Esophagus muscularis mucosa (tissue), 4 donors: Measurements from ENCODE around the gene FCHO1. TPM values are rescaled to one million over a fixed set of nuclear protein-coding genes. Genes with fewer than 3 reads are reported as not detected.
"Not testable (repeated sequence)": the region's sequence is repeated elsewhere in the genome, so short reads cannot be mapped to it uniquely, and the experiment has no call there.

Experiments
- DNase-seq: peaks from one replicate; pipeline ENCODE4 v3.0.0-alpha.2; 2017; ENCODE audit errors: extremely low spot score
- H3K27ac ChIP-seq, 4 donors: fragments of 200-600 bp; sonication (generic); replicated peaks in 1 of 4; 1 replicate in 3 of 4; 2 replicates in 1 of 4; pipeline ENCODE4 v1.5.1; 2016 to 2019; ENCODE audit warnings: mild to moderate bottlenecking in 1 of 4
- H3K27me3 ChIP-seq, 4 donors: fragments of 200-600 bp; sonication (generic); one replicate each; pipeline versions ENCODE4 v1.5.1 to v1.6.0; 2016 to 2019
- H3K36me3 ChIP-seq, 4 donors: fragments of 200-600 bp; sonication (generic); one replicate each; pipeline ENCODE4 v1.5.1; 2016 to 2019
- H3K4me1 ChIP-seq, 4 donors: fragments of 200-600 bp; sonication (generic); one replicate each; pipeline ENCODE4 v1.5.1; 2016 to 2019
- H3K4me3 ChIP-seq, 4 donors: fragments of 200-600 bp; sonication (generic); 1 replicate in 2 of 4; 2 replicates in 2 of 4; pipeline ENCODE4 v1.5.1; 2016 to 2019; ENCODE audit warnings: mild to moderate bottlenecking in 4 of 4, moderate library complexity in 1 of 4
- H3K9me3 ChIP-seq, 4 donors: fragments of 200-600 bp; sonication (generic); 1 replicate in 3 of 4; 2 replicates in 1 of 4; pipeline ENCODE4 v1.5.1; 2016 to 2019
- CTCF ChIP-seq, 3 experiments: fragments of 200-600 bp in 2 of 3; fragments of 450-650 bp in 1 of 3; sonication (generic) in 2 of 3; IDR thresholded peaks; one replicate each; pipeline ENCODE4 v1.5.1; 2017 to 2019; ENCODE audit warnings: antibody characterized with exemption in 3 of 3, mild to moderate bottlenecking in 2 of 3, moderate library complexity in 1 of 3
- EP300 ChIP-seq: sonication (generic); formaldehyde crosslinking; IDR thresholded peaks from one replicate; pipeline ENCODE4 v1.6.1; 2017; ENCODE audit warnings: antibody characterized with exemption
- POLR2A ChIP-seq: fragments of 450-650 bp; IDR thresholded peaks from one replicate; pipeline ENCODE4 v1.6.1; 2017; ENCODE audit warnings: antibody characterized with exemption, moderate library complexity, mild to moderate bottlenecking, low read depth
- POLR2AphosphoS5 ChIP-seq, 2 donors: sonication (generic); formaldehyde crosslinking; IDR thresholded peaks; one replicate each; pipeline ENCODE4 v1.6.1; 2017; ENCODE audit warnings: antibody characterized with exemption in 2 of 2
- WGBS: methylation state at CpG from one replicate; pipeline ENCODE4 v1.1.5; 2018; 5-methylcytosine and 5-hydroxymethylcytosine counted together
- intact Hi-C: fragments of 100-400 bp; cut with DNase I; formaldehyde crosslinking; loops from one replicate; pipeline ENCODE4 v1.15.1; 2023
- total RNA-seq, 4 donors: library from RNA; depleted of rRNA; stranded (reverse); fragments of >200 nt; gene quantifications; one replicate each; pipeline versions ENCODE4 v1.1.0 to v1.2.1, GENCODE V29; 2016

The FCHO1 gene
- total RNA-seq, 4 donors from 2014 or later, result 1.6 to 2.9 (median 1.9) TPM

- 57% methylated on average over 11 of the region's 11 CpGs for WGBS
- no peaks in the 10 kb centered on the region for H3K36me3 ChIP-seq
- no peak overlapping the region for H3K4me3 ChIP-seq
- H3K4me1 ChIP-seq, result peaks cover 0 to 9% (median 5%) of the 10 kb centered on the region in 4 donors
- DNase-seq, result no peak
- H3K27me3 ChIP-seq, result peaks cover 3 to 93% (median 25%) of the 10 kb centered on the region in 4 donors
- H3K27ac ChIP-seq, result no peak overlapping the region
- H3K9me3 ChIP-seq, result no peaks in the 10 kb centered on the region
- intact Hi-C loops, result no loop called here
- TF ChIP-seq POLR2A (no peak), EP300 (no peak), POLR2AphosphoS5 (IDR thresholded peaks at IDR 0.05) (no peak), CTCF (IDR thresholded peaks at IDR 0.05) (no peak)
Observed at GRCh38 chr19:17797424-17798201, 46.3 kb downstream of the FCHO1 start.

- H3K9me3 ChIP-seq, H3K4me1 ChIP-seq, H3K36me3 ChIP-seq, DNase-seq, intact Hi-C loops, H3K4me3 ChIP-seq, H3K27ac ChIP-seq: not testable (repeated sequence)
- 80% methylated on average over 3 of the region's 3 CpGs for WGBS
- H3K27me3 ChIP-seq, result peaks cover 3 to 90% (median 22%) of the 10 kb centered on the region in 4 donors
Observed at GRCh38 chr19:17798599-17798998, 47.3 kb downstream of the FCHO1 start.

GRCh38 chr19:17802137-17802858 lies 51.0 kb downstream of the FCHO1 start:
- Histone ChIP-seq H3K27ac (no peak overlapping the region), H3K4me3 (no peak overlapping the region), H3K9me3 (no peaks in the 10 kb centered on the region), H3K36me3 (no peaks in the 10 kb centered on the region), H3K27me3 (peaks cover 0 to 83% (median 0%) of the 10 kb centered on the region in 4 donors), H3K4me1 (no peaks in the 10 kb centered on the region)
- DNase-seq, result no peak
- TF ChIP-seq EP300, result no peak
- no peak for TF ChIP-seq CTCF (IDR thresholded peaks at IDR 0.05)
- no peak for TF ChIP-seq POLR2AphosphoS5 (IDR thresholded peaks at IDR 0.05)
- no peak for TF ChIP-seq POLR2A
- WGBS, result 67% methylated on average over 9 of the region's 12 CpGs
- intact Hi-C loops, result no loop called here

GRCh38 chr19:17803264-17803896 lies 52.1 kb downstream of the FCHO1 start:
- no peaks in the 10 kb centered on the region for H3K4me1 ChIP-seq
- no peak overlapping the region for H3K4me3 ChIP-seq
- H3K27ac ChIP-seq, result no peak overlapping the region
- H3K27me3 ChIP-seq, result peaks cover 0 to 84% (median 0%) of the 10 kb centered on the region in 4 donors
- H3K36me3 ChIP-seq, result no peaks in the 10 kb centered on the region
- WGBS, result 65% methylated on average over 11 of the region's 14 CpGs
- no peak for DNase-seq
- no peak for TF ChIP-seq EP300
- TF ChIP-seq POLR2A, result no peak
- no peak for TF ChIP-seq CTCF (IDR thresholded peaks at IDR 0.05)
- no peak for TF ChIP-seq POLR2AphosphoS5 (IDR thresholded peaks at IDR 0.05)
- intact Hi-C loops, result no loop called here
- H3K9me3 ChIP-seq, result no peaks in the 10 kb centered on the region

GRCh38 chr19:17805427-17805826 lies 54.1 kb downstream of the FCHO1 start:
- H3K27ac ChIP-seq, result no peak overlapping the region
- H3K36me3 ChIP-seq, result no peaks in the 10 kb centered on the region
- H3K9me3 ChIP-seq, result no peaks in the 10 kb centered on the region
- no peak for TF ChIP-seq POLR2A
- intact Hi-C loops, result no loop called here
- H3K4me1 ChIP-seq, result no peaks in the 10 kb centered on the region
- 87% methylated on average over 4 of the region's 4 CpGs for WGBS
- H3K4me3 ChIP-seq, result no peak overlapping the region
- peaks cover 0 to 79% (median 0%) of the 10 kb centered on the region in 4 donors for H3K27me3 ChIP-seq
- DNase-seq, result no peak
